HG03135 (cell line): ENCODE data around the gene PTPRT.

Experiments
- ATAC-seq: cut with Tn5 transposase; IDR thresholded peaks from one replicate; pipeline ENCODE4 v1.9.1; 2021; ENCODE audit warnings: mild to moderate bottlenecking, moderate library complexity; ENCODE audit not compliant: unreplicated experiment

PTPRT gene

GRCh38 chr20:43028470-43028869 is 161.2 kb downstream of the PTPRT start:
- no peak for ATAC-seq

- ATAC-seq = no peak
Measured at GRCh38 chr20:43023836-43024235, 165.9 kb downstream of the PTPRT start.

DNA sequence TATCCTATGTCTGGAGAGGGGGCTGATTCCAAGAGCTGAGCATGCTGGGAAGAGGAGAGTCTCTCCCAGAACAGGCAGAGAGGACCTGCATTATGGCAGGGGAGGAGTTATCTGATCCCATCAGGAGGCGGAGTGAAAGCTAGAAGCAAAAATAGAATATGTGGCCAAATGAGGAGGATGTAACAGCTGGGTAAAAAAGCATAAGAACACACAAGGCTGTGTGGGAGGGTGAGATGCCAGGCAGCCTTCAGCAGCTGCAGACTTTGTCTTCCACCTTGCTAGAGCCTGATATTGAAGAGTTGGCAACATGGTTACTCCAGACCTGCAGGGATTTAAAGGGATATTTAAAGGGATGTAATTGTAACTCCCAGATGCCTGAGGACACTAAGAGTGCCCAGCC is 167.1 kb downstream of the PTPRT start:
- no peak for ATAC-seq

GRCh38 chr20:43022081-43022480 is 167.6 kb downstream of the PTPRT start:
- ATAC-seq = no peak

DNA sequence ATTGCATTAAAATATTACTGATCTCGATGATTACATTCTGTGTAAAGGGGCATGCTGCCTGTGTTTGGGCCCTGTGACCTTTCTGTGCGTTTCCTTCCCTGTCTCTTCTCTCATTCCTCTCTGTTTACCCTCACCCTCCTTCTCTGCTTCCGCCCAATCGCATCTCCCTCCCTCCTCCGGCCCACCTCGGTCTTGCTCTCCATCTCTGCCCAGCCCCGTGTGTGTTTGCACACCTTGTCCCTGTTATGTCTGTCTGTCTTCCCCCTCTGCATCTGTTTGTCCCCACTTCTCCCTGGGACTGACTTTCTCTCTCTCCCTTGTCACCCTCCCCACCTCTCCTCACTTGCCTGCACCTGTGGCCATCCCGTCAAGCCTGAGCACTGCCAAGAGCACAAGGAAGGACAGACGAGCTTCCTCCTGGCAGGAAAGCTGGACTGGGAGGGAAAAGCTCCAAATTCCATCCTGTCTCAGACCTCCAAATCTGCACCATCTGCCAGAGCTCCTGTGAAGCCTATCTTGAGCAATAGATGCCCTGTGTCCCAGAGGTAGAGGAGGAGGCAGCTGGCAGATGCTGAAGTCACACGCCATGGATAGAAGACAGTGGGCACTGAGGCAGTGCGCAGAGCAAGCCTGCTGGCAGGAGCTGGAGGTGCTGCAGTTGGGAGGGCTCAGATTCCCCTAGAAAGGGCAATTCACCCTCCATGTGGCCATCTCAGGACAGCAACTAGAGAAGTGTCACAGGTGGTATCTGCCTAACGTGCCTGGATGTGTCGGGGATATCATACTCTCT is 172.3 kb downstream of the PTPRT start:
- ATAC-seq = no peak

DNA sequence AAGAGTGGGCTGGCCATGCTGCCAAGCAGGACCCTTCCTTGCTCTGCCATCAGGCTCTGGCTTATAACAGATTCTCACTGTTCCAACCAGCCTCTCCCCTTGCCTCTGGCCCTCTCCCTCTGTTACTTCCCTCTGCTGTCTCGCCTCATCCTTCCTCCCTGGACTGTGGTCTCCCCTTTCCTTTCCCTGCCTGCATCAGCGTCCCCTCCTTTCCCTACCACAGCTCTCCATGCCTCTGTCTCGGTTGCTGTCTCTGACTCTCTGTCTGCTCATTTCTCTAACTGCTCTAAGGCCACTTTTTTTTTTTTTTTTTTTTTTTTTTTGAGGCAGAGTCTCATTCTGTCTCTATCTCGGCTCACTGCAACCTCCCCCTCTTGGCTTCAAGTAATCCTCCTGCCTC is 173.4 kb downstream of the PTPRT start:
- no peak for ATAC-seq

GRCh38 chr20:43015566-43015965 is 174.1 kb downstream of the PTPRT start:
- no peak for ATAC-seq

DNA sequence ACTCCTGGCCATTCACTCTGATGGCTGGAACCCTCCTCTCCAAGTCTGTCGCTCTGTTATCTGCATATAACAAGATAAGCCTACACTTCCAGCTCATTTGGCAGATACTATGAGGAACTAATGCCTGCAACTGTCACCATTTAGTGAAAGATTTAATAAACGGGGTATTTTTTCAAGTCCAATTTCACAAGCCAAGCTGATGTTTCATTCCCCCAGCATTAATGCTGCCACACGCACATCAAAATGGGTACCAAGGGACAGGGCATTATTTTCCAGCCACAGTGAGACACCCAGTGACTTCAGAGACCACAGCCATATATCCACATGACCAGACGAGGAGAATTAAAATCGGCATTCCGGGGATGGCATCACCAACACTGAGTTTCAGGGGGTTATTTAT is 175.5 kb downstream of the PTPRT start:
- no peak for ATAC-seq

GRCh38 chr20:43011491-43011890 is 178.2 kb downstream of the PTPRT start:
- no peak for ATAC-seq

DNA sequence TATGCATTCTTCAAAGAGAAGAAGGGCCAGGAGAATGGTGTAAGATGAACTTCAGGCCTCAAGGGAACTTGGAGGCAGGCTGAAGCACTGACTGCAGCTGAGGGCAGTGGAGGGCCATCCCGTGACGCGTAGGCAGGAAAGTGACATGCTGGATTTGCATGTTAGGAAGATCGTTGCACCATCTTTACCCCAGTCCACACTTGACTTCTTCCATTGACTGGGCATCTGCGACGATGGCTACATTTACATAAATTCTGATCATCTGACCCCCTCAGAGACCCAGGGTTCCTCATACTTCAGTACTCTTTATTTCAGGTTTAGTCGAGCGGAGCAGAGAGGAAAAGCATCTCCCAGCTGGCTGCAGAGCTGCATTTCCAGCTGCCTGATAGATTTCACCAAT is 180.2 kb downstream of the PTPRT start:
- ATAC-seq = no peak

- no peak for ATAC-seq
Measured at GRCh38 chr20:43007525-43007924, 182.2 kb downstream of the PTPRT start.

DNA sequence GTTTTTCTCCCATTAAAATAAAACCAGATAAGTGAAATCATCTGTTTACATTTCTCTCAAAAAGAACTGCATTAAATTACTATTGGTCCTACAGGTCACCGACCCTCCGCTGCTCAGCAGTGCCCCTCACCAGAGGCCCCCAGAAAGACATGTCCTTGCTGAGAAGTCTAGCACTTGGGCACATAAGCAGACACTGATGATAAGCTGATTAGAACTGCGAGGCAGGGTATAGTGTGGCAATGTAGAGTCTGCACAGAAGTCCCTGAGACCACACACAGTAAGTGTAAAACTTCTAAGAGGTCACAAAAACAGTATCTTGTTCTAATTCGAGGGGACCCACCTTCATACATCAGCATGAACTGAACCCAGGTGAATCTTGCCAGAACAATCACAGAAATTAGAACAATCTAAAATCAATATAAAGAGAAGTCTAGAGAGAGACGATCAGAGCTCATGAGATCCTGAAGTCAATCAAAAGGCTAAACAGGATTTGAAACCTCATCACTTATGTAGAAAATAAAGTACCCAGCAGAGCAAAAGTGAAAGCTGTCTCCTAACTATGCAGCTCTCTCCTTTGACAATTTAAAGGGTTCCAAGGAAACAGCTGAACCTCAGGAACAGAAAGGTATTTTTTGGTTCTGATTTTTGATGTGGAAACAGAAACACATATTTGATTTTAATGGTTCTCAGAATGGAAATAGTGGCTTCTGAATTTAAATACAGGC is 182.9 kb downstream of the PTPRT start:
- no peak for ATAC-seq

GRCh38 chr20:43003318-43003944 is 186.3 kb downstream of the PTPRT start:
- ATAC-seq = no peak

- no peak for ATAC-seq
Measured at GRCh38 chr20:42996141-42996540, 193.6 kb downstream of the PTPRT start.

- no peak for ATAC-seq
Measured at GRCh38 chr20:42988319-42988718, 201.4 kb downstream of the PTPRT start.

DNA sequence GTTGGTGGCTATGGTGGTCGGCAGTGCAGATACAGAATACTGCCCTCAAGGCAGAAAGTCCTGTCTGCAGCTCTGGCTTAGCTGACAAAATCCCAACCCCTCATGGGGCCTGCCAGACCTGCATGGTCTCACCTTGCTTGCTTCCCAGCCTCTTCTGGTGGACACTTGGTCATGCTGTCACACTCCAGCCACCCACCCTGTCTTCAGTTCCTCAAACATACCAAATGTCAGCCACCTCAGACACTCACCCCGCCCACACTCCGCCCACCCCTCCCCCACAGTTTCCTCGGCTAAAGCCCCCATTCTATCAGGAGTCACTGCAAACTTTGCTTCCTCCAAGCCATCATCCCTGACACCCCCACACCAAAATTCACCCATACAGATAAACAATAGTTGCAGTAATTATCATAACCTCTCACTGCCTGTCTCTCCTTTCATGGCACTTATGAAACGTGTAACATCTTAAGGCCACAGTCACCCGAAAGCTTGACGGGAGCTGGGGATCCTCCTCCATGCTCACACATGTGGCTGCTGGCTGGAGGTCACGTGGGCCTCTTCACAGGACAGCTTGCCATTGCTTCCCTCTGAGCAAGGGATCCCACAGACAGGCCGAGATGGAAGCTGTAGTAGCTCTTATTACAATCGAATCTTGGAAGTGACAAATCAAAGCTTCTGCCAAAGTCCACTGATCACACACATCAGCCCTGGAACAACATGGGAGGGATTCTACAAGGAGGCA is 202.2 kb downstream of the PTPRT start:
- ATAC-seq = no peak

DNA sequence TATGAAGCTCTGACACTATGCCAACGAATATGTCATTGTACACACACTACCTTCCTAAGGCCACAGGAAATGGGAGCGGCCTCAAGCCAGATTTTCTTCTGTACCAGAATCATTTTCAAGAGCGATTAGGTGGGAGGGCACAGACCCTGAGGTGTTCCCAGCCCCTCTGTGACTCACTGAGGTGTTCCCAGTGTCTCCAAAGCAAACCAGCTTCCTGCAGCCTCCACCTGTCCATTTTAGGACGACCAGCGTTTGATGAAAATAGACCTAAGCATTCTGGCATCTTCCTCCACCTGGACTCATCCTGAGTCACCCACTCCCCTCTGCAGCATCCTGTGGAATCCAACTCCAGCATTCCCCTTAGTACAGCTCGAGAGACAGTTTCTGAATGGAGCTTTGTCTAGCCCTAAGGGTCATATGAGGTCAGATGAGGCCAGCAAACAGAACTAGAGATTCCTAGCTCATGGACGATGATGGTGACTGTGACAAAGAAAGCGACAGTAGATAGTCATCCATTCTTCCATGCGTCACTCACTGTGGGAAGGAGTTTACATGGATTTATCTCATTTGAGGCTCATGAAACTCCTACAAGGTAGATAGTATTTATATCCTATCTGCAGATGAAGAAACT is 203.4 kb downstream of the PTPRT start:
- ATAC-seq = no peak

DNA sequence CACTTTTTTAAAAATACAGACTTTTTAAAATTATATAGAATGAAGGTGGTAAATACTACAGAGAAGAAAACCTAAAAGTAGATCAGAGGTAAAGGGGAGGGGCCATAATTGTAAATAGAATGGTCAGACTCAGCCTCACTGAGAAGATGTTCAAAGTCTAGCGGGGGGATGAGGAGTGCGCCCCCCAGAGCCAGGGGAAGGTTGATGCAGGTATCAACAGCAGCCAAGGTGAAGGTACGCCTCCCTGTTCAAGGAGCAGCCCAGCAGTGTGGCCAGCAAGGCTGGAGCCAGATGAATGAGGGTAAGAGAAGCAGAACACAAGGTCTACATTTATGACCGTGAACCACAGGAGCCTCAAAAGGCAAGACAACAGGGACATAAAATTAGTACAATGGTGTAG is 204.1 kb downstream of the PTPRT start:
- ATAC-seq = no peak

DNA sequence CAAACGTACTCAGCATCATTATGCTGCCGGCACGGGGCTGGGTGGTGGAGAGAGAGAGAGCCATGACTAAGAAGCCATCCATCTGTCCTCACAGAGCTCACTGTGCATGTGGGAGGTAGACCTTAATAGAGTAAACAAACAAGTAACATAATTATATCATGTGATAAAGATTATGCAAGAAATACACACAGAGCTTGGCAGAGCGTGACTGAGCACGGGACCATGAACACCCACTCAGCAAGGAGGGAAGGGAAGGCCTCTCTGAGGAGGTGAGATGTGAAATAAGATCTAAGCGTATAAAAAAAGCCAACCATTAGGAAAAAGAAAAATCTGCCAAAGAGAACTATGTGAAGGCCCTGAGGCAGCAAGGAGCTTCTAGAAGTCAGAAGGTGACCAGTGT is 207.5 kb downstream of the PTPRT start:
- ATAC-seq = no peak

DNA sequence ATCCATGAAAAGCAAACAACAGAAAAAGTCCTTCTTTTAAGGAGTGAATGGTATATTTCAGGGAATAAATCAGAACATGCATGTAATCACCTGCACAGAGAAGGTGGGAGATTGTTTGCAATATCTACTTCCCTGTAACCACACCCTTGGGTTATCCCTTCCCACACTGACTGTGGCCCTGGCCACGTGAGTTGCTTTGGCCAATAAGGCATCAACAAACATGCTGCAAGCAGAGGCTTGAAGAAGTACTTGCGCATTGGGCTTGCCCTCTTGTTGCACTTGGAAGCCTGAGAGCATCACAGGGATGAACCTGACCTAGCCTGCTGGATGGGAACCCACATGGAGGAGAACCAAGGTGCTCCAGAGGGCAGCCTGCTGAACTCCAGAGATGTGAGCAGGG is 208.5 kb downstream of the PTPRT start:
- no peak for ATAC-seq

- no peak for ATAC-seq
Measured at GRCh38 chr20:42979720-42980119, 210.0 kb downstream of the PTPRT start.
